Astrocyte (in vitro differentiated cells and primary cell): Measurements from ENCODE around the gene CDT1. TPM values are rescaled to one million over a fixed set of nuclear protein-coding genes. Genes with fewer than 3 reads are reported as not detected.

Experiments
- DNase-seq: peaks from one replicate; pipeline ENCODE4 v3.0.0-alpha.2; 2010; ENCODE audit warnings: low read depth
- FAIRE-seq: peaks from 2 replicates; lab custom pipeline; 2011; peaks lifted over from hg19 to GRCh38; lab: Jason Lieb, UNC
- H2AFZ ChIP-seq: 2 replicates; pipeline ENCODE4 v1.6.0; 2012; ENCODE audit warnings: low read depth, low read length, inconsistent platforms
- H3K27ac ChIP-seq: 2 replicates; pipeline ENCODE4 v1.5.1; 2011; ENCODE audit warnings: low read depth, low read length, inconsistent platforms
- H3K27me3 ChIP-seq: 2 replicates; pipeline ENCODE4 v1.6.0; 2011; ENCODE audit warnings: low read length, inconsistent platforms; ENCODE audit not compliant: insufficient read depth
- H3K36me3 ChIP-seq: 2 replicates; pipeline ENCODE4 v1.5.1; 2011; ENCODE audit warnings: low read length, inconsistent platforms; ENCODE audit not compliant: insufficient read depth
- H3K4me1 ChIP-seq: 2 replicates; pipeline ENCODE4 v1.5.1; 2011; ENCODE audit warnings: low read length, inconsistent platforms; ENCODE audit not compliant: insufficient read depth
- H3K4me2 ChIP-seq: 2 replicates; pipeline ENCODE4 v1.6.0; 2012; ENCODE audit warnings: low read length, inconsistent platforms
- H3K4me3 ChIP-seq: 2 replicates; pipeline ENCODE4 v1.5.1; 2011; ENCODE audit warnings: low read depth, mild to moderate bottlenecking, low read length, inconsistent platforms; ENCODE audit not compliant: insufficient read depth
- H3K79me2 ChIP-seq: 2 replicates; pipeline ENCODE4 v1.6.0; 2012; ENCODE audit warnings: mild to moderate bottlenecking, low read length, inconsistent platforms; ENCODE audit not compliant: insufficient read depth
- H3K9ac ChIP-seq: 2 replicates; pipeline ENCODE4 v1.6.0; 2012; ENCODE audit warnings: mild to moderate bottlenecking, low read length, inconsistent platforms
- H3K9me3 ChIP-seq: 2 replicates; pipeline ENCODE4 v1.5.1; 2012; ENCODE audit warnings: low read depth, mild to moderate bottlenecking, low read length, inconsistent platforms; ENCODE audit not compliant: insufficient read depth
- H4K20me1 ChIP-seq: 2 replicates; pipeline ENCODE4 v1.6.0; 2012; ENCODE audit warnings: low read length, inconsistent platforms; ENCODE audit not compliant: insufficient read depth
- H3K27ac Mint-ChIP-seq: one replicate; pipeline ENCODE4 v1.8.0; 2021; ENCODE audit warnings: mild to moderate bottlenecking, mixed read lengths; ENCODE audit not compliant: unreplicated experiment
- H3K27me3 Mint-ChIP-seq: one replicate; pipeline ENCODE4 v1.8.0; 2021; ENCODE audit warnings: low read depth, mixed read lengths; ENCODE audit not compliant: unreplicated experiment
- H3K36me3 Mint-ChIP-seq: one replicate; pipeline ENCODE4 v1.8.0; 2021; ENCODE audit warnings: low read depth, mixed read lengths; ENCODE audit not compliant: unreplicated experiment
- H3K4me1 Mint-ChIP-seq: one replicate; pipeline ENCODE4 v1.8.0; 2021; ENCODE audit warnings: low read depth, mixed read lengths; ENCODE audit not compliant: unreplicated experiment
- H3K4me3 Mint-ChIP-seq: one replicate; pipeline ENCODE4 v1.8.0; 2021; ENCODE audit warnings: mild to moderate bottlenecking, moderate library complexity, mixed read lengths; ENCODE audit not compliant: unreplicated experiment
- H3K9me3 Mint-ChIP-seq: one replicate; pipeline ENCODE4 v1.8.0; 2021; ENCODE audit warnings: mild to moderate bottlenecking, mixed read lengths; ENCODE audit not compliant: unreplicated experiment
- CTCF ChIP-seq: IDR thresholded peaks from 2 replicates; pipeline ENCODE4 v1.5.1; 2011; ENCODE audit warnings: low read depth, mild to moderate bottlenecking, inconsistent platforms, low read length, moderate library complexity; ENCODE audit not compliant: insufficient read depth
- EZH2 ChIP-seq: IDR thresholded peaks from 2 replicates; pipeline ENCODE4 v1.6.1; 2012; ENCODE audit warnings: mild to moderate bottlenecking, low read length, inconsistent platforms; ENCODE audit not compliant: insufficient read depth
- total RNA-seq: library from RNA; stranded (reverse); gene quantifications from 2 replicates; pipeline ENCODE4 v1.2.1, GENCODE V29; 2021

CDT1 gene
- total RNA-seq, 1 donor from 2014 or later, result 4.7 TPM

GRCh38 chr16:88754912-88755744, 48.5 kb upstream of the CDT1 start:
- no peak overlapping the region for H3K9ac ChIP-seq

GRCh38 chr16:88755745-88756443, 47.7 kb upstream of the CDT1 start:
- Mint-ChIP-seq H3K27ac (peak overlapping the region; percentile 66), H3K4me3 (no peak overlapping the region), H3K27me3 (no peaks in the 10 kb centered on the region), H3K9me3 (no peaks in the 10 kb centered on the region), H3K36me3 (peaks cover 5% of the 10 kb centered on the region), H3K4me1 (peaks cover 24% of the 10 kb centered on the region)
- Histone ChIP-seq H3K27me3 (no peaks in the 10 kb centered on the region), H3K4me3 (no peak overlapping the region), H3K4me2 (peak overlapping the region; percentile 71), H3K4me1 (peaks cover 40% of the 10 kb centered on the region), H3K36me3 (peaks cover 5% of the 10 kb centered on the region), H3K9ac (no peak overlapping the region), H3K27ac (no peak overlapping the region), H2AFZ (no peak overlapping the region), H3K9me3 (no peaks in the 10 kb centered on the region), H4K20me1 (peaks cover 93% of the 10 kb centered on the region), H3K79me2 (peaks cover 89% of the 10 kb centered on the region)
- DNase-seq (no peak), FAIRE-seq (no peak)
- no peak for TF ChIP-seq EZH2
- TF ChIP-seq CTCF, result no peak

More at GRCh38 chr16:88754912-88755744, 48.5 kb upstream of the CDT1 start:
- Histone ChIP-seq H3K4me3 (no peak overlapping the region), H3K4me1 (peaks cover 40% of the 10 kb centered on the region), H2AFZ (no peak overlapping the region), H3K4me2 (peak overlapping the region; percentile 71), H3K9me3 (no peaks in the 10 kb centered on the region), H4K20me1 (peaks cover 93% of the 10 kb centered on the region), H3K27ac (peak overlapping the region; percentile 11), H3K36me3 (peaks cover 5% of the 10 kb centered on the region), H3K79me2 (peaks cover 89% of the 10 kb centered on the region), H3K27me3 (no peaks in the 10 kb centered on the region)
- no peak for FAIRE-seq
- Mint-ChIP-seq H3K4me1 (peaks cover 23% of the 10 kb centered on the region), H3K9me3 (no peaks in the 10 kb centered on the region), H3K27ac (peak overlapping the region; percentile 66), H3K36me3 (peaks cover 5% of the 10 kb centered on the region), H3K4me3 (peak overlapping the region; percentile 62), H3K27me3 (no peaks in the 10 kb centered on the region)
- TF ChIP-seq EZH2 (no peak), CTCF (peak; percentile 17)
- peak; percentile 63 for DNase-seq
